ENCODE measurements around the gene IPO13. TPM values are rescaled to one million over a fixed set of nuclear protein-coding genes. Genes with fewer than 3 reads are reported as not detected.

The IPO13 gene
- total RNA-seq, 1 experiment from 2014 or later: 24.2 TPM

- Mint-ChIP-seq H3K27ac (ENCODE audit: unreplicated experiment) (no peak overlapping the region), H3K4me3 (ENCODE audit: low read depth, unreplicated experiment) (peak overlapping the region; percentile 82)
Observed at GRCh38 chr1:43937179-43937865, 9.4 kb upstream of the IPO13 start.

GRCh38 chr1:43938383-43938782 is 8.4 kb upstream of the IPO13 start:
- no peak for TF ChIP-seq CTCF (IDR thresholded peaks at IDR 0.05; ENCODE audit: unreplicated experiment)
- Mint-ChIP-seq H3K27ac (ENCODE audit: unreplicated experiment) (no peak overlapping the region), H3K9me3 (ENCODE audit: low read depth, unreplicated experiment) (no peaks in the 10 kb centered on the region), H3K4me3 (ENCODE audit: low read depth, unreplicated experiment) (no peak overlapping the region), H3K27me3 (ENCODE audit: unreplicated experiment) (peaks cover 13% of the 10 kb centered on the region), H3K36me3 (ENCODE audit: insufficient read depth, unreplicated experiment) (peaks cover 19% of the 10 kb centered on the region), H3K4me1 (ENCODE audit: low read depth, unreplicated experiment) (no peaks in the 10 kb centered on the region)
- no peak for DNase-seq
- intact Hi-C loops (cut with micrococcal nuclease; ENCODE audit: unreplicated experiment): no loop called here
- no TSS peak for BruUV-seq (replicated peaks)
- CTCF ChIA-PET: no interaction called here

More at GRCh38 chr1:43937179-43937865, 9.4 kb upstream of the IPO13 start:
- no peak for DNase-seq
- Mint-ChIP-seq H3K27me3 (ENCODE audit: unreplicated experiment) (peaks cover 13% of the 10 kb centered on the region), H3K4me1 (ENCODE audit: low read depth, unreplicated experiment) (peaks cover 6% of the 10 kb centered on the region), H3K9me3 (ENCODE audit: low read depth, unreplicated experiment) (no peaks in the 10 kb centered on the region), H3K36me3 (ENCODE audit: insufficient read depth, unreplicated experiment) (peaks cover 19% of the 10 kb centered on the region)
- no peak for TF ChIP-seq CTCF (IDR thresholded peaks at IDR 0.05; ENCODE audit: unreplicated experiment)
- intact Hi-C loops (cut with micrococcal nuclease; ENCODE audit: unreplicated experiment): no loop called here
- no TSS peak for BruUV-seq (replicated peaks)
- CTCF ChIA-PET: interaction anchor here (0.6 to 0.9 kb wide), 2 partner anchors 111 to 174 kb away, joined by 4 to 5 read pairs; no protein-coding TSS in a partner anchor

- H3K9me3 Mint-ChIP-seq (ENCODE audit: low read depth, unreplicated experiment): no peaks in the 10 kb centered on the region
- no peak overlapping the region for H3K4me3 Mint-ChIP-seq (ENCODE audit: low read depth, unreplicated experiment)
- no peak for DNase-seq
- no TSS peak for BruUV-seq (replicated peaks)
- H3K27me3 Mint-ChIP-seq (ENCODE audit: unreplicated experiment): peaks cover 13% of the 10 kb centered on the region
- intact Hi-C loops (cut with micrococcal nuclease; ENCODE audit: unreplicated experiment): no loop called here
- no peak overlapping the region for H3K27ac Mint-ChIP-seq (ENCODE audit: unreplicated experiment)
- H3K4me1 Mint-ChIP-seq (ENCODE audit: low read depth, unreplicated experiment): no peaks in the 10 kb centered on the region
- no peak for TF ChIP-seq CTCF (IDR thresholded peaks at IDR 0.05; ENCODE audit: unreplicated experiment)
- peaks cover 18% of the 10 kb centered on the region for H3K36me3 Mint-ChIP-seq (ENCODE audit: insufficient read depth, unreplicated experiment)
- CTCF ChIA-PET: interaction anchor here (0.7 to 1.0 kb wide), 2 partner anchors 31 to 175 kb away, joined by 3 read pairs; partner anchors contain the start of gene DPH2
Observed at GRCh38 chr1:43938892-43939587, 7.7 kb upstream of the IPO13 start.

- BruUV-seq (replicated peaks): no TSS peak
- H3K9me3 Mint-ChIP-seq (ENCODE audit: low read depth, unreplicated experiment): no peaks in the 10 kb centered on the region
- H3K4me3 Mint-ChIP-seq (ENCODE audit: low read depth, unreplicated experiment): no peak overlapping the region
- no peak overlapping the region for H3K27ac Mint-ChIP-seq (ENCODE audit: unreplicated experiment)
- CTCF ChIA-PET: no interaction called here
- intact Hi-C loops (cut with micrococcal nuclease; ENCODE audit: unreplicated experiment): no loop called here
- TF ChIP-seq CTCF (IDR thresholded peaks at IDR 0.05; ENCODE audit: unreplicated experiment): no peak
- H3K36me3 Mint-ChIP-seq (ENCODE audit: insufficient read depth, unreplicated experiment): peaks cover 23% of the 10 kb centered on the region
- peaks cover 13% of the 10 kb centered on the region for H3K27me3 Mint-ChIP-seq (ENCODE audit: unreplicated experiment)
- peaks cover 9% of the 10 kb centered on the region for H3K4me1 Mint-ChIP-seq (ENCODE audit: low read depth, unreplicated experiment)
- no peak for DNase-seq
Observed at GRCh38 chr1:43942411-43942810, 4.3 kb upstream of the IPO13 start.
